Epithelial cell of proximal tubule (primary cell): ENCODE data around the gene DUSP28. TPM values are rescaled to one million over a fixed set of nuclear protein-coding genes. Genes with fewer than 3 reads are reported as not detected.

Experiments
- DNase-seq: peaks from one replicate; pipeline ENCODE4 v3.0.0-alpha.2; 2011; ENCODE audit warnings: low read depth
- H3K4me3 ChIP-seq: 2 replicates; pipeline ENCODE4 v1.5.1; 2011; ENCODE audit warnings: low read depth, mild to moderate bottlenecking, low read length
- CTCF ChIP-seq: conservative IDR thresholded peaks from 2 replicates; pipeline ENCODE4 v1.5.1; 2012; ENCODE audit warnings: low read depth, mild to moderate bottlenecking, low read length
- total RNA-seq: library from RNA; depleted of rRNA; stranded (reverse); fragments of >200 nt; gene quantifications from 2 replicates; pipeline ENCODE4 v1.2.3, GENCODE V29; 2015

Gene DUSP28
- total RNA-seq, 1 donor from 2014 or later: 6.3 TPM

- no peak overlapping the region for H3K4me3 ChIP-seq
- no peak for TF ChIP-seq CTCF
- no peak for DNase-seq
These were observed 51.5 kb downstream of the DUSP28 start for GRCh38 chr2:240611601-240612210.

Other genes with a start within 250 kb of the DUSP28 start
- gene GPC1, start 124.7 kb upstream of the DUSP28 start, total RNA-seq: 31.4 and 45.4 TPM in 2 replicates
- 4.0 and 9.1 TPM in 2 replicates for gene ANKMY1, start 2.4 kb upstream of the DUSP28 start, total RNA-seq
- 31.2 and 53.4 TPM in 2 replicates for gene RNPEPL1, start 8.1 kb downstream of the DUSP28 start, total RNA-seq
- 25.2 and 31.9 TPM in 2 replicates for gene CAPN10, start 26.4 kb downstream of the DUSP28 start, total RNA-seq
- not detected in 2 replicates for gene GPR35, start 65.1 kb downstream of the DUSP28 start, total RNA-seq
- not detected in 2 replicates for gene AQP12B, start 122.5 kb downstream of the DUSP28 start, total RNA-seq
- not detected in 2 replicates for gene AQP12A, start 131.5 kb downstream of the DUSP28 start, total RNA-seq